Colonic mucosa (tissue), 4 donors: ENCODE data around the gene CS. TPM values are rescaled to one million over a fixed set of nuclear protein-coding genes. Genes with fewer than 3 reads are reported as not detected.
"Not testable (repeated sequence)": the region's sequence is repeated elsewhere in the genome, so short reads cannot be mapped to it uniquely, and the experiment has no call there.

Experiments used
- DNase-seq: peaks from one replicate; pipeline ENCODE4 v3.0.0-alpha.2; 2020
- H3K27ac ChIP-seq: fragments of 200-600 bp; one replicate; pipeline ENCODE4 v1.8.0; 2021
- H3K27me3 ChIP-seq: fragments of 200-600 bp; one replicate; pipeline ENCODE4 v1.8.0; 2021
- H3K36me3 ChIP-seq: fragments of 200-600 bp; one replicate; pipeline ENCODE4 v1.8.0; 2021
- H3K4me1 ChIP-seq: fragments of 200-600 bp; one replicate; pipeline ENCODE4 v1.8.0; 2021; ENCODE audit warnings: mild to moderate bottlenecking
- H3K4me3 ChIP-seq: fragments of 200-600 bp; one replicate; pipeline ENCODE4 v1.8.0; 2021
- H3K9ac ChIP-seq, 2 donors: one replicate each; pipeline ENCODE4 v1.7.0; 2013; ENCODE audit warnings: control low read depth in 2 of 2, low read depth in 2 of 2, low read length in 2 of 2
- H3K9me3 ChIP-seq: fragments of 200-600 bp; one replicate; pipeline ENCODE4 v1.8.0; 2021
- intact Hi-C: fragments of 100-400 bp; cut with DNase I; formaldehyde crosslinking; loops from one replicate; pipeline ENCODE4 v1.14.1; 2022
- total RNA-seq, 2 donors: library from RNA; stranded (reverse); fragmentation: NEBNext Ultra II Directional in 1 of 2; extraction: Animal tissue kit (Norgen Biotek cat#: 25700) in 1 of 2; gene quantifications; one replicate each; pipeline ENCODE4 v1.2.1, GENCODE V29; 2021
- TF ChIP-seq, protein P1 (sequence below): fragments of 200-600 bp; IDR thresholded peaks from one replicate; pipeline ENCODE4 v1.8.0; 2022; ENCODE audit warnings: antibody characterized with exemption, mild to moderate bottlenecking
- donor health status: healthy.
- donor health status: DM: no; HTN: no; CAD: no.
- donor health status: DM: no; HTN: no; CAD: no.

The CS gene
- 100 to 1,000 TPM; 367 to 437 TPM for total RNA-seq

DNA sequence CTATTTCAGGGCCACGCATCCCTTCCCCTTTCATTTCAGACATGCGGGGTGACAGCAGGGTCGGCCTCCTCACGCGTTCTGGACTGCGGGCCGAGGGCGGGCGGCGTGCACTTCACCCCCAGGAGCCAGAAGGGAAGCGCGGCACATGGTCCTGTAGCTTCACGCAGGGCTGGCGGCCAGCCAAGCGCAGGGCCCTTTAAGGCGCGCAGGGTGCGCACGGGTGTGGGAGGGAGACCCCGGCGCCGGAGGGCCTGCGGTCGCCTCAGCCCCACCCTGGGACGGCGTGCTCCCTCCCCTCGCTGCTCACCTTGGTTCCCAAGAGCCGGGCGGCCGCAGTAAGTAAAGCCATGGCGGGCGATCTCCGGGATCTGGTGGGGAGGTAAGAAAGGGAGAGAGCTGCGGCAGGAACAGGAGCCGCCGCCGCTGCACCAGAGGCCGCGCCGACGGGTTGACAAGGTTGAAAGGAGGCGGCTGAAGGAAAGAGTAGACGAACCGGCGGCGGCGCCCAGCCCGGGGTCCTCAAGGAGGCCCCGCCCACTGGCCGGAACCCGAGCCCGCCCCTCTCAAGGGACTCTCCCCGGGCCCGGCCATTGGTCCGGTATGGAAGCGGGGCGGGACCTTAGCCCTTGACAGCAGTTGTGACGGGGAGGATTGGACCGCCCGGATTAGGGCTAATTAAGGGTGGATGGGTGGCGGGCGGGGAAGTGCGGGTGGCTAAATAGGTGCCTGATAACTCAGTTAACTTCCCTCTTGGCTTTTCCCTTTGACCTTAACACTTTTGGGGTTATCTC, at the start of gene CS:
CS (minus strand) TSS at position 478 of the 791 bp plus-strand sequence; CDS start at position 349, 129 bp downstream.
- Histone ChIP-seq H3K4me1 (peaks cover 29% of the 10 kb centered on the region), H3K36me3 (no peaks in the 10 kb centered on the region), H3K9me3 (no peaks in the 10 kb centered on the region), H3K27ac (peak within 1 kb of the TSS; percentile 98), H3K4me3 (peak within 1 kb of the TSS; percentile 93), H3K9ac (peak within 1 kb of the TSS; percentile 80 to 99), H3K27me3 (no peaks in the 10 kb centered on the region)
- DNase-seq, result peak; percentile 99
- intact Hi-C loops, result loop anchor here (10.0 kb wide), 1 partner anchor 95 kb away; no protein-coding TSS in a partner anchor
- TF ChIP-seq, protein P1, sequence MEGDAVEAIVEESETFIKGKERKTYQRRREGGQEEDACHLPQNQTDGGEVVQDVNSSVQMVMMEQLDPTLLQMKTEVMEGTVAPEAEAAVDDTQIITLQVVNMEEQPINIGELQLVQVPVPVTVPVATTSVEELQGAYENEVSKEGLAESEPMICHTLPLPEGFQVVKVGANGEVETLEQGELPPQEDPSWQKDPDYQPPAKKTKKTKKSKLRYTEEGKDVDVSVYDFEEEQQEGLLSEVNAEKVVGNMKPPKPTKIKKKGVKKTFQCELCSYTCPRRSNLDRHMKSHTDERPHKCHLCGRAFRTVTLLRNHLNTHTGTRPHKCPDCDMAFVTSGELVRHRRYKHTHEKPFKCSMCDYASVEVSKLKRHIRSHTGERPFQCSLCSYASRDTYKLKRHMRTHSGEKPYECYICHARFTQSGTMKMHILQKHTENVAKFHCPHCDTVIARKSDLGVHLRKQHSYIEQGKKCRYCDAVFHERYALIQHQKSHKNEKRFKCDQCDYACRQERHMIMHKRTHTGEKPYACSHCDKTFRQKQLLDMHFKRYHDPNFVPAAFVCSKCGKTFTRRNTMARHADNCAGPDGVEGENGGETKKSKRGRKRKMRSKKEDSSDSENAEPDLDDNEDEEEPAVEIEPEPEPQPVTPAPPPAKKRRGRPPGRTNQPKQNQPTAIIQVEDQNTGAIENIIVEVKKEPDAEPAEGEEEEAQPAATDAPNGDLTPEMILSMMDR, result no peak

DNA sequence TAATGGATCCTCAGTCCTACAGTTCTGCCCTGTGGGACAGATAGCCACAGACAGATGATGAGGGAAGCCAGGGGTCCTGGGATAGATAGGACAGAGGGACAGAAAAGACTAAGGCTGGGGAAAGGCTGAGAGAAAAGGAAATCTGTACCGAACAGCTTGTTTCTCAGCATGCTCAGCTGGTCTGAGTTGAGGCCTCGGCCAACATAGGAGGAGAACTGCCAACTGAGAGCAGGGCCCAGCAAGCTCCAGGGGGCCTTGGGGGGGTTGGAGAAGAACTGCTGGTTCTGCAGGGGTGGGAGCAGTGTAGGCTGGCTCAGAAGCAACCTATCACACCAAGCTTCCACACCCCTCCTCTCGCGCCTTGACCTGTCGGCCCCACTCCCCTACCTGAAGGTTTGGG, 48.6 kb upstream of the CS start:
- H3K4me1 ChIP-seq, result no peaks in the 10 kb centered on the region
- intact Hi-C loops, result no loop called here
- no peaks in the 10 kb centered on the region for H3K9me3 ChIP-seq
- H3K27me3 ChIP-seq, result no peaks in the 10 kb centered on the region
- no peak overlapping the region for H3K4me3 ChIP-seq
- peaks cover 21% of the 10 kb centered on the region for H3K36me3 ChIP-seq
- no peak overlapping the region for H3K9ac ChIP-seq
- DNase-seq, result no peak
- TF ChIP-seq, protein P1, result no peak
- no peak overlapping the region for H3K27ac ChIP-seq

DNA sequence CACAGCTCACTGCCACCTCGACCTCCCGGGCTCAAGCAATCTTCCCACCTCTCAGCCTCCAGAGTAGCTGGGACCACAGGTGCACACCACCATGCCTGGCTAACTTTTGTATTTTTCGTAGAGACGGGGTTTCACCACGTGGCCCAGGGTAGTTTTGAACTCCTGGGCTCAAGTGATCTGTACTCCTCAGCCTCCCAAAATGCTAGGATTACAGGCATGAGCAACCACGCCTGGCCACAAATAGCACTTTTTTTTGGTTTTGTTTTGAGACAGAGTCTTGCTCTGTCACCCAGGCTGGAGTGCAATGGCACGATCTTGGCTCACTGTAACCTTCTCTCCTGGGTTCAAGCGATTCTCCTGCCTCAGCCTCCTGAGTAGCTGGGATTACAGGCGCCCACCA, 47.1 kb upstream of the CS start:
- H3K4me3 ChIP-seq, H3K4me1 ChIP-seq, intact Hi-C loops, H3K9me3 ChIP-seq, H3K27ac ChIP-seq, H3K9ac ChIP-seq, H3K27me3 ChIP-seq, DNase-seq: not testable (repeated sequence)
- peaks cover 21% of the 10 kb centered on the region for H3K36me3 ChIP-seq

DNA sequence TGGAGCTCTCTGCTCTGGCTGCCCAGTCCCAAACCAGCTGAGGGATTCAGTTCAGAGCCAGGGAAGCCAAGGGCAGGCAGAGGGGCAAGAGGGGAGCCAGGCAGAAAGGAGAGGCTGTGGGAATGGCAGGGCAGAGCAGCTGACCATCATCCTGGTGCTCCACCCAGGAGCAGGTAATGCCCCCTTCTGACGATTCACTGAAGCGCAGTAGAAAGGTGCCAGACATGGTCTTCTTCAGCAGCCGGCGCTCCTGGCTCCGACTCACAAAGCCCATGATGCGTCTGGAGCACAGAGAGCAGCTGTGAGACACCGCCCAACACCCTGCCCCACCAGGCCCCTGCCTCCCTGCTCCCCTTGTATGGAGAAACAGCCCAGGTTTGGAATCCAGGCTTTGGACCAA, 46.5 kb upstream of the CS start:
- intact Hi-C loops, result no loop called here
- Histone ChIP-seq H3K4me1 (no peaks in the 10 kb centered on the region), H3K9me3 (no peaks in the 10 kb centered on the region), H3K27me3 (no peaks in the 10 kb centered on the region), H3K4me3 (no peak overlapping the region), H3K9ac (no peak overlapping the region), H3K27ac (no peak overlapping the region), H3K36me3 (peaks cover 21% of the 10 kb centered on the region)
- TF ChIP-seq, protein P1, result no peak
- no peak for DNase-seq

DNA sequence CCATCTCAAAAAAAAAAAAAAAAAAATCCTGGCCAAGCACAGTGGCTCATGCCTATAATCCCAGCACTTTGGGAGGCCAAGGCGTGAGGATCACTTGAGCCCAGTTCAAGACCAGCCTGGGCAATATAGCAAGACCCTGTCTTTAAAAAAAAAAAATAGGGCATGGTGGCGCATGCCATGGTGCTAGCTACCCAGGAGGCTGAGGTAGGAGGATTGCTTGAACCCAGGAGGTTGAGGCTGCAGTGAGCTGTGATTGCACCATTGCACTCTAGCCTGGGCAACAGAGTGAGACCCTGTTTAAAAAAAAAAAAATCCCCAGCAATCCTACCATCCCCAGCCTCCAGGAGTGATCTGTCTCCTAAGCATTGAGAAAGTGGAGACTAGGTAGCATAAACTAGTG, 42.2 kb upstream of the CS start:
- DNase-seq, H3K27me3 ChIP-seq, H3K4me1 ChIP-seq, H3K4me3 ChIP-seq, H3K27ac ChIP-seq, H3K36me3 ChIP-seq, intact Hi-C loops, H3K9me3 ChIP-seq, H3K9ac ChIP-seq: not testable (repeated sequence)

DNA sequence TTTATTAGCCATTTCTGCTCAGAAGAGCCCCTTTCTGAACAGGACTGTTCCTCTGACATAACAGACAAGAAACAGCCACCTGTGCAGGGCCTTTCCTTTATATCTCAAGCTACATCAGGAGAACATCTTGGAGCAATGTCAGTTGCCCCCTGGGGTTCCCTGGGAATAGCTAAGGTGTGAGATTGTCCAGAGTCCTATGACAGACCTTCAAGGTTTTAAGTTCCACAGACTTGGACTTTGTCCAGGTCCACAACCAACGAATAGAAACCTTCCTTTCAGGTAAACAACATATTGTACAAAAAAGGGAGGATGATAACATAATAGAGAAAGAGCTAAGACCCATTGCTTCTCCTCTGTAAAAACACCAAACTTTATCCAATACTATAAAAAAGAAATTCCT, 41.5 kb upstream of the CS start:
- no peak overlapping the region for H3K4me3 ChIP-seq
- H3K4me1 ChIP-seq, result no peaks in the 10 kb centered on the region
- H3K36me3 ChIP-seq, result no peaks in the 10 kb centered on the region
- intact Hi-C loops, result no loop called here
- H3K27ac ChIP-seq, result no peak overlapping the region
- TF ChIP-seq, protein P1, result no peak
- no peak overlapping the region for H3K9ac ChIP-seq
- DNase-seq, result no peak
- no peaks in the 10 kb centered on the region for H3K27me3 ChIP-seq
- no peaks in the 10 kb centered on the region for H3K9me3 ChIP-seq
